ENCODE measurements around the gene AP3S1.

DNA sequence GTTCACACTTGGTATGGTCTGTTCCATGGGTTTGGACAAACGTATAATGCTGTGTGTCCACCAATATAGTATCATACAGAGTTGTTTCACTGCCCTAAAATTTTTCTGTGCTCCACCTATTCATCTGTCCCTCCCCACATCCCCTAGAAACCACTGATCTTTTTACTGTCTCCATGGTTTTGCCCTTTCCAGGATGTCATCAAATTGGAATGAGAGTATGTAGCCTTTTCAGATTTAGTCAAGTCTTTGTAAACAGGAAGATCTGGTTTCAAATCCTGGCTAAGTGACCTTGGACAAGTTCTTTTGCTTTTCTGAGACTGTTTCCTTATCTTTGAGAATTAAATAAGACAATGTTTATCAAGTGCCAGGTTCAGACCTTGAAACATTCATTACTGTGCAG, 107.4 kb downstream of the AP3S1 start:
- TF ChIP-seq ZNF449 (tag by site-specific recombination; IDR thresholded peaks at IDR 0.05) (no peak), KLF16 (tag by site-specific recombination; IDR thresholded peaks at IDR 0.05) (no peak), ZNF155 (tag by site-specific recombination; IDR thresholded peaks at IDR 0.05) (no peak), ZSCAN30 (tag by site-specific recombination; IDR thresholded peaks at IDR 0.05) (no peak), ZNF10 (tag by site-specific recombination; IDR thresholded peaks at IDR 0.05) (no peak), ZNF274 (IDR thresholded peaks at IDR 0.05; ENCODE audit: low read length) (no peak), ZNF274 (tag by site-specific recombination; IDR thresholded peaks at IDR 0.05; ENCODE audit: borderline replicate concordance) (no peak), CTCF (tag by site-specific recombination; IDR thresholded peaks at IDR 0.05) (no peak), ZNF221 (tag by site-specific recombination; IDR thresholded peaks at IDR 0.05; ENCODE audit: borderline replicate concordance) (no peak), HOXA7 (CRISPR knock-in tag; IDR thresholded peaks at IDR 0.05; ENCODE audit: borderline replicate concordance) (no peak), ZNF133 (tag by site-specific recombination; IDR thresholded peaks at IDR 0.05) (no peak)

Data from HEK293 (cell line).